ENCODE results near the gene LSR.

The LSR gene

GRCh38 chr19:35297922-35298321, 49.1 kb downstream of the LSR start:
- DNase-seq = no peak

GRCh38 chr19:35298561-35298972, 49.8 kb downstream of the LSR start:
- no peak for DNase-seq

- DNase-seq = peak in 39 of 56 donors; percentile 12 to 78 (median 57)
Measured at GRCh38 chr19:35299523-35300338, 50.9 kb downstream of the LSR start.

GRCh38 chr19:35300339-35300649, 51.5 kb downstream of the LSR start:
- DNase-seq = no peak

GRCh38 chr19:35301961-35302360, 53.2 kb downstream of the LSR start:
- no peak for DNase-seq

- no peak for DNase-seq
Measured at GRCh38 chr19:35302446-35302845, 53.6 kb downstream of the LSR start.

- no peak for DNase-seq
Measured at GRCh38 chr19:35303357-35303915, 54.6 kb downstream of the LSR start.

GRCh38 chr19:35304036-35304435, 55.2 kb downstream of the LSR start:
- no peak for DNase-seq

- DNase-seq = no peak
Measured at GRCh38 chr19:35305181-35305580, 56.4 kb downstream of the LSR start.

GRCh38 chr19:35306473-35307246, 57.9 kb downstream of the LSR start:
- no peak for DNase-seq

GRCh38 chr19:35307931-35308330, 59.1 kb downstream of the LSR start:
- DNase-seq = no peak

GRCh38 chr19:35308910-35309309, 60.1 kb downstream of the LSR start:
- no peak for DNase-seq

GRCh38 chr19:35309481-35310279, 60.9 kb downstream of the LSR start:
- DNase-seq = no peak

- DNase-seq = no peak
Measured at GRCh38 chr19:35310331-35310730, 61.5 kb downstream of the LSR start.

- DNase-seq = no peak
Measured at GRCh38 chr19:35310811-35311465, 62.1 kb downstream of the LSR start.

GRCh38 chr19:35311901-35312665, 63.3 kb downstream of the LSR start:
- no peak for DNase-seq

- DNase-seq = no peak
Measured at GRCh38 chr19:35313587-35313986, 64.8 kb downstream of the LSR start.

GRCh38 chr19:35314031-35314430, 65.2 kb downstream of the LSR start:
- DNase-seq = no peak

GRCh38 chr19:35314858-35315470, 66.2 kb downstream of the LSR start:
- no peak for DNase-seq

GRCh38 chr19:35315883-35316282, 67.1 kb downstream of the LSR start:
- no peak for DNase-seq

Measured in amygdala (tissue), 56 donors.